IPS-NIHi11 (cell line): ENCODE data around the gene POP4.

Experiments used
- DNase-seq: peaks from one replicate; pipeline ENCODE4 v3.0.0; 2012; ENCODE audit warnings: mixed read lengths, low spot score

Gene POP4

DNA sequence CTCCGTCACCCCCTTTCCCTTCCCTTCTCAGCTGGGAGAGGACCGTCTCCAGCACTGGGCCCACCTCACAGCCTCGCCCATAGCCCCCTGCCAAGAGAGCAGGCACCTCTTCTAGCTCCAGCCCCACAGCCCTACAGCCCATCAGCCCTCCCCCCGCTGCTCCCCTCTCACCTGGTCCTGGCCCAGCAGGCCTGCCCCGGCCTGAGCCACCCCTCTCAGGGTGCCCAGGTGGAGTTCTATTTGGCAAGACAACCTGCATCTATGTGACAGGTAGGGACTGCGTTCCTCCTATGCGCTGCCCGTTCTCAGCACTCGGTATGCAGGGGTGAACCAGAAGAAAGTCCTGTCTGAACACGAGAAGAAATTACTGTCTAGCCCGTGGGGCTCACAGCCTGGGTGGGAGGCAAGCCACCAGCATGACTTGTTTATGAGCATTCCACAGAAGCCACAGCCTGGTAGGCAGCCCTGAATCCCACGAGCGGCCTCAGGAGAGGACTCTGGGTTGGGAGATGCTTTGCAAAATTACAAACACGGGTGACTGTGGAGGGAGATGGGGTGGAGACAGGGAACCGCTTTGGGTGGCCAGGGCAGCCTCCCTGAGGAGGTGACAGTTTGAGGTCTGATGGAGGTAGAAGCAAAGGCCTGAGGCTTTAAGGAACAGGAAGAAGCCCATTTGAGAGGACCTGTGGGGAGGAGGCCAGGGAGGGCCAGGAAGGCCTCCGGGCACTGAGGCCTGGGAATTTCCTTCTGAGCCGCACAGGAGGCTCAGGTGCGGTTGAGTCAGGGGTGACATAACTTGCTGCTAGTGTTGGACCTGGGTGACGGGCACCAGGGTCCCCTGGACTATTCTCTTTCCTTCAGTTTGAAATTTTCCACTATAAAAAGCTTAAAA is 58.0 kb downstream of the POP4 start:
- no peak for DNase-seq

DNA sequence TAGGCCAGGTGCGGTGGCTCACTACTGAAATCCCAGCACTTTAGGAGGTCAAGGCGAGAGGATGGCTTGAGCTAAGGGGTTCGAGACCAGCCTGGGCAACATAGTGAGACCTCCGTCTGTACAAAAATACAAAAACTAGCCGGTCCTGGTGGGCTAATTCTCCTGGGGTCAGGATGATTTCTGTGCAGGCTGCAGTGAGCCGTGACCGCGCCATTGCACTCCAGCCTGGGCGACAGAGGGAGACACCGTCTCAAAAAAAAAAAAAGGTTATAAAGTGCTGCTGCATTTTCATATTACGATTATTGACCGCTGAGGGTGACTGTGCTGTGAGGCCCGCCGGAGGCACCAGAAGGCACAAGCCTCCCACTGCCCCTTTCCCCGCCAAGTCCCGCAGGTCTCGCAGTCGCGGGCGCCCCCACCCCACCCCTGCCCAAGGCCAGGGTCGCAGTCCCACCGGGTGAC is 58.7 kb downstream of the POP4 start:
- no peak for DNase-seq

DNA sequence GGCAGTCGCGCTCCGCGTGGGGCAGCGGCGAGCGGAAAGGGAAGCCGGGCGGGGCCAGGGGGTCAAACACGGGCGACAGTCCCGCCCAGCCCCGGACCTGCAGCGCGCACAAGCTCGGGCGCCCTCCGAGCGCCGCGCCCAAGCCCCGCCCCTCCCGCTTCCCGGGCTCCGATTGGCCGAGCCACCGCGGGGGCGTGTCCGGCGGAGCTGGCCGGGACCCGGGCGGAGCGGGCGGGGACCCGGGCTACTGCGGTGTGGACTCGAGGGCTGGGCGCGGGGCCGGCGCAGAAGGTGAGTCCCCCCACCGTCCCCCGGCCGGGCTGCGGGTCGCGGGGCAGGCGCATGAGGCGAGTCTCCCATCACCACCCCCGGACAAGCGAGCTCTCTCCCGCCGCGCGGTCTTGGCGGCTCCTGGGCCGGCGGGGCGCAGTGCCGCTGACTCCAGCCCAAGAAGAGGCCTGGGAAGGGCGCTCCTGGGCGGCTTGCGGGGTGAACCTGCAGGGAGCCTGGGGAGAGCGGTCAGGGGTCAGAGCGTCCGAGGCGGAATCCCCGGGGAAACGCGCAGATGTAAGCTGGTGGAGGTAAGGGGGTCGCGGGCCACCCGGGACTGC is 59.2 kb downstream of the POP4 start, which contains the start of gene PLEKHF1:
Gene PLEKHF1, plus strand, starts transcription at position 247 of the 611 bp plus-strand sequence. CDS start 8,379 bp downstream, outside the sequence.
- peak; percentile 99 for DNase-seq

DNA sequence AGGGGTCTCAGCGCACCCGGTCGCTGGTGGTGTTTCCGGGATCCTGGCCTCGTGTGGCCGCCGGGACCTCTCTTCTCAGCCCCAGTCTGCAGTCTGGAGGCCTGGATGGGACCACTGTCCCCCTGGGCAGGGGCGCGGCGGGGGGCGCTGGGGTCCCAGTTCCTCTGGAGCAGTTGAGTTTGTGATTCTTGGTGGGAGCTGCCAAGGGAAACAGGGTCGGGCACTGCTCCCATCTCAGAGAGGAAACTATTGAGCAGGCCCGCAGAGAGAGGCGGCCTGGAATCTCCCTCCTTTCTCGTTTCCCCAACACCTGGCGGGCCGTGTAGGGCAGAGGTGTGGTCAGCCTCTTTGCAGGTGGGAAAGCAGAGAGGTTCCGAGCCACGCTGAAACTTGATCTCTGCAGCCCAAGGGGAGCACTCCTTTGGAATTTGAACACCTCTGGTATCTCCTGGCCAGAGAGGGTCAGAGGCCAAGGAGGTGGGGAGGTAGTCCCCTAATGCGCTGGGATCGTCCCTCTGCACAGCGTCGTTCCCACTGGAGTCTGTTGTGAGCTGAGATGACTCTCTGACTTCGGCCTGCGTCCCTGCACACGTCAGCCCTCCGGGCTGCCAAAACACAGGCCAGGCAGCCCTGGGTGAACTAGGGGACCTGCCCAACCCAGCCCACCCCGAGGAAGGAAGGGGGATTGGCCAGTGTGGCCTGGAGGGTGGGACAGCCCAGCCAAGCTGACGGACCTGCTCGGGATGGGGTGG is 59.9 kb downstream of the POP4 start:
- DNase-seq = peak; percentile 47
